Endodermal cell (in vitro differentiated cells): Measurements from ENCODE around the gene TNFSF10. TPM values are rescaled to one million over a fixed set of nuclear protein-coding genes. Genes with fewer than 3 reads are reported as not detected.

Experiments used
- DNase-seq: peaks from one replicate; pipeline ENCODE4 v3.0.0-alpha.2; 2017
- H3K27ac ChIP-seq: 2 replicates; pipeline ENCODE4 v1.5.1; 2013; ENCODE audit warnings: mild to moderate bottlenecking, low read depth, low read length, moderate library complexity
- H3K27me3 ChIP-seq: 2 replicates; pipeline ENCODE4 v1.6.1; 2013; ENCODE audit warnings: mild to moderate bottlenecking, low read length, moderate library complexity; ENCODE audit not compliant: insufficient read depth, control insufficient read depth, poor library complexity, severe bottlenecking
- H3K36me3 ChIP-seq: 2 replicates; pipeline ENCODE4 v1.7.0; 2013; ENCODE audit warnings: mild to moderate bottlenecking, low read length, moderate library complexity; ENCODE audit not compliant: control insufficient read depth, insufficient read depth
- H3K4me1 ChIP-seq: one replicate; pipeline ENCODE4 v1.7.0; 2013; ENCODE audit warnings: low read length; ENCODE audit not compliant: control insufficient read depth, insufficient read depth
- H3K4me3 ChIP-seq: 2 replicates; pipeline ENCODE4 v1.5.1; 2013; ENCODE audit warnings: mild to moderate bottlenecking, low read length, moderate library complexity
- H3K9ac ChIP-seq: 2 replicates; pipeline ENCODE4 v1.6.1; 2013; ENCODE audit warnings: mild to moderate bottlenecking, low read length, moderate library complexity; ENCODE audit not compliant: poor library complexity, severe bottlenecking; ENCODE audit errors: extremely low read depth
- H3K9me3 ChIP-seq: 2 replicates; pipeline ENCODE4 v1.6.1; 2013; ENCODE audit warnings: mild to moderate bottlenecking, low read length, moderate library complexity; ENCODE audit not compliant: control insufficient read depth
- H3K27ac Mint-ChIP-seq: 2 replicates; pipeline ENCODE4 v1.8.0; 2020; ENCODE audit warnings: mixed read lengths
- H3K27me3 Mint-ChIP-seq: 2 replicates; pipeline ENCODE4 v1.8.0; 2021; ENCODE audit warnings: mild to moderate bottlenecking, mixed read lengths; ENCODE audit not compliant: insufficient read depth
- H3K36me3 Mint-ChIP-seq: 2 replicates; pipeline ENCODE4 v1.8.0; 2020; ENCODE audit warnings: low read depth, mixed read lengths
- H3K4me1 Mint-ChIP-seq: 2 replicates; pipeline ENCODE4 v1.8.0; 2020; ENCODE audit warnings: mixed read lengths
- H3K4me3 Mint-ChIP-seq: 2 replicates; pipeline ENCODE4 v1.8.0; 2020; ENCODE audit warnings: mild to moderate bottlenecking, moderate library complexity, mixed read lengths
- H3K9me3 Mint-ChIP-seq: 2 replicates; pipeline ENCODE4 v1.8.0; 2020; ENCODE audit warnings: mild to moderate bottlenecking, mixed read lengths
- CTCF ChIP-seq: fragments of 200-600 bp; sonication (generic); conservative IDR thresholded peaks from 2 replicates; pipeline ENCODE4 v1.5.0; 2021; ENCODE audit warnings: antibody characterized with exemption, mild to moderate bottlenecking
- WGBS, 2 experiments: methylation state at CpG; one replicate each; pipeline versions ENCODE4 v1.1.5 to v1.1.7; 2013; ENCODE audit warnings: missing lambda C conversion rate in 2 of 2, mixed read lengths in 1 of 2; ENCODE audit not compliant: insufficient coverage in 1 of 2, insufficient read length in 1 of 2; 5-methylcytosine and 5-hydroxymethylcytosine counted together
- total RNA-seq, 2 donors: library from RNA; stranded (reverse); fragmentation: NEBNext Ultra II Directional in 1 of 2; extraction: Animal tissue kit (Norgen Biotek cat#: 25700) in 1 of 2; gene quantifications; 2 replicates in 1 of 2; 3 replicates in 1 of 2; pipeline ENCODE4 v1.2.1, GENCODE V29; 2021

Gene TNFSF10
- total RNA-seq, 2 donors from 2014 or later: 0.51 TPM; not detected in 1

- Histone ChIP-seq H3K9me3 (no peaks in the 10 kb centered on the region), H3K27me3 (no peaks in the 10 kb centered on the region), H3K4me3 (no peak overlapping the region), H3K36me3 (no peaks in the 10 kb centered on the region), H3K27ac (no peak overlapping the region), H3K9ac (no peak overlapping the region), H3K4me1 (no peaks in the 10 kb centered on the region)
- Mint-ChIP-seq H3K4me3 (no peak overlapping the region), H3K9me3 (no peaks in the 10 kb centered on the region), H3K27me3 (no peaks in the 10 kb centered on the region), H3K27ac (no peak overlapping the region), H3K4me1 (peaks cover 19% of the 10 kb centered on the region), H3K36me3 (no peaks in the 10 kb centered on the region)
- TF ChIP-seq CTCF: no peak
- no peak for DNase-seq
- WGBS, 2 experiments: 97 to 100% methylated on average over 1 to 3 of the region's 5 CpGs
Observed at GRCh38 chr3:172519740-172520139, 3.5 kb downstream of the TNFSF10 start.

- no peaks in the 10 kb centered on the region for H3K9me3 ChIP-seq
- Mint-ChIP-seq H3K27me3 (no peaks in the 10 kb centered on the region), H3K4me1 (peaks cover 21% of the 10 kb centered on the region), H3K36me3 (no peaks in the 10 kb centered on the region), H3K4me3 (no peak overlapping the region), H3K9me3 (no peaks in the 10 kb centered on the region), H3K27ac (no peak overlapping the region)
- TF ChIP-seq CTCF: no peak
- H3K4me1 ChIP-seq: no peaks in the 10 kb centered on the region
- H3K36me3 ChIP-seq: no peaks in the 10 kb centered on the region
- 100% methylated on average over 1 of the region's 2 CpGs for WGBS, 2 experiments
- H3K27me3 ChIP-seq: no peaks in the 10 kb centered on the region
- no peak overlapping the region for H3K4me3 ChIP-seq
- H3K27ac ChIP-seq: no peak overlapping the region
- H3K9ac ChIP-seq: no peak overlapping the region
- no peak for DNase-seq
Observed at GRCh38 chr3:172518929-172519640, 4.1 kb downstream of the TNFSF10 start.

GRCh38 chr3:172517859-172518466, 5.3 kb downstream of the TNFSF10 start:
- no peak overlapping the region for H3K4me3 ChIP-seq

More at GRCh38 chr3:172517859-172518466, 5.3 kb downstream of the TNFSF10 start:
- no peaks in the 10 kb centered on the region for H3K27me3 Mint-ChIP-seq
- no peak overlapping the region for H3K4me3 Mint-ChIP-seq
- 84 to 93% methylated on average over 3 to 8 of the region's 8 CpGs for WGBS, 2 experiments
- H3K4me1 ChIP-seq: no peaks in the 10 kb centered on the region
- no peak overlapping the region for H3K27ac ChIP-seq
- H3K36me3 Mint-ChIP-seq: no peaks in the 10 kb centered on the region
- no peaks in the 10 kb centered on the region for H3K9me3 ChIP-seq
- no peak for DNase-seq
- H3K9me3 Mint-ChIP-seq: no peaks in the 10 kb centered on the region
- peaks cover 19% of the 10 kb centered on the region for H3K4me1 Mint-ChIP-seq
- no peaks in the 10 kb centered on the region for H3K36me3 ChIP-seq
- no peaks in the 10 kb centered on the region for H3K27me3 ChIP-seq
- no peak for TF ChIP-seq CTCF
- H3K27ac Mint-ChIP-seq: no peak overlapping the region
- no peak overlapping the region for H3K9ac ChIP-seq
